HG03354 (cell line): ENCODE results near the gene EVL.

ENCODE experiments used
- ATAC-seq: cut with Tn5 transposase; IDR thresholded peaks from one replicate; pipeline ENCODE4 v1.9.1; 2021; ENCODE audit warnings: mild to moderate bottlenecking; ENCODE audit not compliant: unreplicated experiment, poor library complexity, severe bottlenecking

EVL gene

GRCh38 chr14:100106250-100107112 lies 41.3 kb downstream of the EVL start:
- no peak for ATAC-seq

GRCh38 chr14:100107236-100107635 lies 42.0 kb downstream of the EVL start:
- ATAC-seq, result no peak

DNA sequence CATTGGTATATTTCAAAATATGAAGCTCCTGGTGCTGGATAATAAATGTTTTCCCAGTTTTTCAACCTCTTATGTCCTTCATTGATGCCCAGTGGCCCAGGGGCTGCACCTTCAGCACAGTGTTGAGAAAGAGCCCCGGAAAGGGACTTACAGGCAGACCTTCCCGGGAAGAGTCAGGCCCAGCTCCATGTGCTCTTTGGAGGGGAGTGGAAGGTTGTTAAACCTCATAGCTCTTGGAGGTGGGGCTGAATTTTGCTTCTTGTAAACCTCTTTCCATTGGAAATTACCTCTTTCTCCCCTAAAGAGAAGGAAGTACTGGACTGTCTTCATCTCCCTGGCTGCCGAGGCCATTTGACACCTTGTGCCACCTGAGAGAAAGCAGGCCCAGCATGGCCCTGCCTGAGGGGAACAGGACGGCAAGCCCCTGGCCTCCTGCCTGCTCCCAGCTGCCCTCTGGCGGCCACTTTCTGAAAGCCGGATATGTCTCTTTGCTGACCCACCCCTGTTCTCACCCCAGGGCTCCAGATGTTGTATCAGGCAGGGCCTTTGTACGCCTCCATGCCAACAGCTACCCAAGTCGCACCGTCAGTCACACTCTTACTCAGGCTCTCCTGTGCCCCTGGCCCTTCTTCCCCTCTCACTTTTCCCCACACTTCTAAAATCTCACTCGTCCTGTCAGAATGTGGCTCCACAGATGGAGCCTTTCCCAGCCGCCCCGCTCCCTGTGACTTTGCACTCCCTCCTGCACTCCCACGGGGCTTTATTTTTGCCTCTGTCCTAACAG lies 43.0 kb downstream of the EVL start:
- peak; percentile 89 for ATAC-seq

DNA sequence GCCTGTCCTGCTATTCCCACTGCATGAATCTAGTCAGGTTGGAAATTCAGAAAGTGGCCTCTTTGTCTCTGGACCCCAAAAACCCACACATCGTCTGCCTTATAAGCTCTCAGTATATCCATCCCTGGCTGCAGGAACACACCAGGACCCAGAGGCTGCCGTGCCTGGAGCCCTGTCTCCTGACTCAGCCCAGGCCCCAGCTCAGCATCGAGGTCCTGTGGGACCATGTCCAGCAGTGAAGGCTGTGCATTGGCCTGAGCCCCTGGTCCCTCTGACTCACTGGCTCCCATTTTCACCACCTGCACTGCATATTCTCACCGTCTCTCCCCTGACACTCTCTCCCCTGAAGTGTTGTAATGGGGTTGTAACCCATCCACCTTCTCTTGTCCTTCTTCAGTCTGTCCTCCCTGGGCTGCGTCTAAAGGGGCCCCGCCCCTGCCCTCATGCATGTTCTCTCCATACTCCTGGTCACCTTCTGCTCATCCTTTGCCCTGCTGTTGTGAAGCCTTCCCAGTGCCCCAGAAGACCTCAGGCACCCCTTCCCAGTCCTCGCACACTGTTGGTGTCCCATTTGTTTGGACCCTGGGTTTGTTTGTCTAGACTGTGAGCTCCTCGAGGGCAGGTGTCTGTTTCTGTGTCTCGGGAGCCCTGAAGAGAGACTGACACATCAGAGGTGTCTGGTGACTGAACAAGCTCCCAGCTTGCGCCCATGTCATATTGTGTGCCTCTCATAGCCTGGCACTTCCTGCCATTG lies 43.8 kb downstream of the EVL start:
- ATAC-seq, result no peak

- no peak for ATAC-seq
These were observed 44.4 kb downstream of the EVL start for GRCh38 chr14:100109594-100109955.

DNA sequence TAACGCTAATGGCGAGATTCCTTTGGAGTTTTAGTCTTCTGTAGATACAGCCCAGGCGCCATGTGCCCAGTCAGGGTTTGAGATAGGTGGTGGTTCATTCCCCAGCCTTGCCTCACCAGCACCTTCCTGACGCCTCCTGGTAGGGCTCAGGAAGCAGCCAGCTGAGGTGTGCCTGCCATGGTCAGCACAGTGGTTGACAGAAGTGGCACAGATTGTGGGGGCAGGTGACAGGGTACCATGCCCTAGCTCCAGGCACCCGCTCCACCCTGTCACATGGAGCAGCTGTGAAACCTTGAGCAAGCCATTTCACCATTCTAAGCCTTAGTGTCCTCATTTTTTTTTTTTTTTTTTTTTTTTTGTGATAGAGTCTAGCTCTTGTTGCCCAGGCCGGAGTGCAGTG lies 45.6 kb downstream of the EVL start:
- no peak for ATAC-seq

DNA sequence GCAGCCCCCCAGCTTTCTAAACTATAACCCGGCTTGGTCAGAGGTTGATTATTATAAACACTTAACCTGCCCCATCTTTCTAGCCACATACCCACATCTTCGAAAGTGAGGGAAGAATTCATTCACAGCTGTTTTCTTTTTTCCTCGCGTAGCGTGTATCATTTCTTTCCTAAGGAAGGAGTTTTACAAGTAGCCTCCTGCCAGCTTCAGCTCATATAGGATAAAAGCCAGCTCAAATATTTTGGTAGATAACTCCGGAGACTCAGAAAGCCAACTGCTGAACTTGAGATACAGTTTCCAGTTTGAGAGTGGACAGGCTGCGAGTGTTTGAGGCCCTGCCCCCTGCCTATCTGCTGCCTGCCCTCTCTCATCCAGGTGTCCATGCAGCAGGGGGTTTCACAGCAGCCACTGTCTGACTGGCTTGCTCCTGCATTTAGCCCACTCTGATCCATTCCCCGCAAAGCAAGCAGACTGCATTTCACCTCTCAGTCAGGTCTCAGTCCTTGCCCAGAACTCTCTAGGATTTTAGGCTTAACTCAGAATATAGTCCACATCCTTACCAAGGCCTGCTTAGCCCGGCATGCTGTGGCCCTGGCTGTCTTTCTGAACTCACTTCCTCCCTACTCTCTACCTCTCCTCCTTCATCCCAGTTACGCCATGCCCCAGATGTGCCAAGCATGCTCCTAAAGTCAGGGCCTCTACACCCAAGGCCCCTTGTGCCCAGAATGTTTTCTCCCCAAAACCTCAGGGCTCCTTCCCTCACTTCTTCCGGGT lies 46.9 kb downstream of the EVL start:
- no peak for ATAC-seq

GRCh38 chr14:100114109-100114765 lies 49.0 kb downstream of the EVL start:
- no peak for ATAC-seq

- ATAC-seq, result no peak
These were observed 50.0 kb downstream of the EVL start for GRCh38 chr14:100115236-100115635.

DNA sequence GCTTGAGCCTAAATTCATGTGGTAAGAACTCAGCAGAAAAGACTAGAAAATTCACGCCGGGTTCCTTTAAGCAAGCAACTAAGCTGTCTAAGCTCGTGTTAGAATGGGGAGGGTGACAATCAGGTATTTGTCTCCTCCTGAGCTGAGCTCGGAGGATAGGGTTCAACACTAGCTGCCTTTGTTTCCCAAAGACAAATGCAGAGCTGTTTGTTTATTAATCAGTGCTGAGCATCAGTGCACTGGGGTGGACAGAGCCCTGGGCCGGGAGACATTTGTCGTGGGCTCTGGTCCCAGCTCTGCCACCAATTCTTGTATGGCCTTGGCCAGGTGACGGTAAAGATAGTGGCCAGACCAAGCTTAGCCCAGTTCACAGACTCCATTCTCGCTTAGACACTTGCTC lies 50.5 kb downstream of the EVL start:
- ATAC-seq, result no peak

DNA sequence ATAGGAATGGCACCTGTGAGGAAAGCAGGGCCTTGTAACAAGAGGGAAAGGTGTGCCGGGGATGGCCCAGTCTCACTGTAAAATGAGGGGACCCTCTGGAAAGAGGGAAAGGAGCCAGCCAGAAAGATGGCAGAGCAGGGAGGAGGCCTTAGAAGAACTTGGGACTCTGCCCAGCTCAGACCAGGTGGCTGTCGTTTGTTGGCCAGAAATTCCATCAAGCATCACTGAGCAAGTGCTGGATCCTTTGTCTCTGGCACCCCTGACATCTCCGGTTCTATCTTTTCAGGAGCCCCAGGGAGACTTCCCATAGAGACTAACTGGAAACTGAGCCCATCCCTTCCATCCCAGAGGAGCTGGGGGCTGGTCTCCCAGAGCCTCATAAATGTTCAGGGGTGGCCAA lies 50.9 kb downstream of the EVL start:
- no peak for ATAC-seq

DNA sequence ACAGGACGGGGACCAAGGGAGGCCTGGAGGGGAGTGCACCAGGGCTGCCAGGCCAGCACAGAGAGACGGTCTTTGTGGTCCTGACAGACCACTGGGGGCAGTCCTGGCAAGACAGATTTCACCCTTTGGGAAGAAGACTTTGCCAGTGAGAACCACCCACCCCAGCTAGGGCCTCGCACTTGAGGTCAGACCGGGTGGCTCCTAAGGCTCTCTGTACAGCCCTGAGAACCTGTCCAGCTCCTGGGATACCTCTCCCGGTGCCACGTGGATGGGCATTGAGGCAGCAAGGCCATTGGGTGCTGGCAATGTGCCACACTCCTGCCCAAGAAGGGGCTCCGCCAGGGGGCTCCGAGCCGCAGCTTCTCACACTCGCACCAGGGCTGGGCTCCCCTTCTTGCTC lies 51.8 kb downstream of the EVL start:
- no peak for ATAC-seq

DNA sequence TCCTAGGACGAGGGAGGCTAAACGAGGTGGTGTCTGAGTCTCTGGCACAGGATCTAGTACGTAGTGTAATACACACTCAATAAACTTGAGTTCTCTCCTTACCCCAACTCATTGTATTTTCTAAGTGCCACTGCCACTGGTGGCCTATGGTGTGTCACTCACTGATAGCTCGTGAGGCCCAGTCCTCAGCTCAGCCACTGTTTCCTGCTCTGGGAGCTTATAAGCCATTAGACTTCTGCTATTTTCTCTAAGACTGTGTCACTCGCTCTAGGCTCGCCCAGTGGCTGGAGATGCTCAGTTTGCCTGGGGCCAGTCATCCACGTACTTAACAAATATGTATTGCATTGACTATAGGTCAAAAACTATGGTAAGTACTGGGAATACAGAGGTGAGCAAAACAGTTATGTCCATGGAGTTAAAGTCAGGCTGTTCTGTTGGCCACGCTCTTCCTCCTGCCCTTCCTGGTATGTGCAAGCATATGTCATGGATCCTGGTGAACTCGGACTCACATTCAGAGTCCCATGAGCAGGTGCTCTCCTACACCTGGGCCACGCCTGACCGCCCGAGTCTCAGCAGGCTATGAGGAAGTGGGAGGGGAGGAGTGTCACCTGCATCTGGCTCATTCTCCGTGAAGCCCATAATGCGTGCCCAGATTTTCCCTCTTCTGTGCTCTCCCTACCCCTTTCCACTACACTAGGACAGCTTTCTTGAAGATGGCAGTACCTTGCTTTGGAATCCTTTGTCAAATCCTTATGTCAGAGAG lies 52.6 kb downstream of the EVL start:
- ATAC-seq, result no peak

DNA sequence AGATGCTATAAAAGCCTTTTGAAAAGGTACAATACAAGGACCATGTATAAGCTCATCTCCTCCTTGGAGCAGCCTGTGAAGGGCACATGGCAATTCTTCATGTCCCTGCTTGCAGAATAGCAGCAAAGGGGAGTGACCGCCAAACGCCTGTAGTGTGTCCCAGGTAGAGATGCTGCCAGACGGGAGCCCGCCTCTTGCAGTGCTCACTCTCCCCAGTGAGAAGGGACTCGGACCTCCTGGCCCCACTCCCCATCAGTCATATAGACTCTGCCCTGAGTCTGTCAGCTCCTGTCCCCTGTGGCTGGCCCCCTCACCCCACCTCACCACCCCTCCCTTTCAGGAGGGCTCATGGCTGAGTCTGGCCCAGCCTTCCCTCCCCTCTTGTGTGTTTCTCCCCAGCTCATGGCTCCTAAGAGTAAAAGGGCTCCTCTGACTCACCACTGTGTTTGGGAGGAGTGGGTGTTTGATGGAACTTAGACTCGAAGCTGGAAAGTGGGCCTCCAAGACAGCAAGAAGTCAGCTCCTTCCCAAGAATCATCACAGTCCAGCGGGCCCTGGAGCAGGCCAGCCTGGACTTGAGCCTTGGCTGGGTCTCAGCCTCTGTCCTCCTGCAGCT lies 53.3 kb downstream of the EVL start:
- ATAC-seq, result no peak

GRCh38 chr14:100119251-100119650 lies 54.0 kb downstream of the EVL start:
- no peak for ATAC-seq

DNA sequence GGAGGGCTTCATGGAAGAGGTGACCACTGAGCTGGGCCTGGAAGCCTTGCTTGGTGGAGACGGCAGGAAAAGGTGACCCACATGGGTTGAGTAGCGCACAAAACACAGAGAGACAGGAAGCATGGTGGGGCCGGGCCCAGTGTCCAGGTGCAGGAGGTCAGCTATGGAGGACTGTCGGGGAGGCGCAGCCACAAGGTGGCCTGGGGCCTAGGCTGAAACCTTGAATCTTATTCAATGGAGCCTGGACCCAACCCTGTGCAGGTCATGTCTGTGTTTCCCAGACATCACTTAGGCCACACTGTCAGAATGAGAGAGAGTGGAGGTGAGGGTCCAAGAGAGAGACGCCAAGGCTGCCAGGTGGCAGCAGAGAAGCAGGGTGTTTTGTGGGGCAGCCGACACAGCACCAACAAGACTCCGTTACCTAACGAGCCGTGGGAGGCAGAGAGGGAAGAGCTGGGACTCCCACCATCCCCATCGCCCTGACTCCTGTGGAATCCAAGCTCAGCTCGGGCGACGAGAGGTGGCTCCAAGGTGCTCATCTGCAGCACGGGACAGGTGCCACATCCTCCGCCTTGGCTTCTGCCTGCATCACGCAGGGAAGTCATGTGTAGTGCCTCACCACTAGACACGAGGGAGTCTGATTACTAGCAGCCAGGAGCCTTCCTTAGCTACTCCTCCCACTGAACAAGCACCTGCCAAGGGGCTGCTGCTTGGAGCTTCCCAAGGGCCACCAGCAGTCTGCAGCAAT lies 55.5 kb downstream of the EVL start:
- ATAC-seq, result no peak

DNA sequence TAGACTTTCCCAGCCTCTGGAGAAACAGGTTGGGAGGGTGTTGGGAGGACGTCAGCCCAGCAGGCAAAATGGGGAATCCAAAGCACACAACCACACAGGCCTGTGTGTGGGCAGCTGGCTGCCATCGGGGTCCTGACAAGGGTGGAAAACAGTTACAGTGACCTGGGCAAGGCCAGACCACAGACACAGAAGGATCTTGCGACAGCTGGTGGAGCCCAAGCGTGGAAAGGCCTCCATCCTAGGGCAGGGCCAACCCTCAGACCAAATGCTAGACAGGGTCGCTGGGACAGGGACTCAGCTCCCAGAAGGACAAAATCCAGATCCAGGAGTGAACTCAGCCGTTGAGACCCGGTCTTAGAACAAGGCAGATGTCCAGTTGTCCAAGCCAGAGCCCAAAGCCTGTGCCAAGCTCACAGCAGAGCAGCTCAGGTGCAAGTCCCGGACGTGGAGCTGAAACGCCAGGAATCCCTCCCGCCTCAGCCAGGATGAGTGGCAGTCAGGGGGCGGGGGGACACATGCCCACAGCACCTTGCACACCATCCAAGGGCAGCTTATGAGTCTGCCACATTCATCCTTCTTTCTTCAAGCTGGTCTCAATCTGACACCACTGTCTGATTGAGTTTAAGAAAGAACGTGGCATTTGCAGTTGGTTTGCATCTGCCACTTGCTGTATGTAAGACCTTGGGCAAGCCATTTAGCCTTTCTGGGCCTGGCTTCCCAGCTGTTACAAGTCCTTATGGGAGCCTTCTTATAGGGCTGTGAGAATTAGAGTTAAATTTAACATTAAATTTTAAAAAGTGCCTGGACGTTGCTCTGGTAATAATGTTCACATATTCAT lies 56.6 kb downstream of the EVL start:
- no peak for ATAC-seq
